ENCODE results near the gene RPGR.
A peak's percentile ranks its signal among the peaks of the same experiment; 100 is the strongest.

The RPGR gene

GRCh38 chrX:38278682-38279081, 48.6 kb downstream of the RPGR start:
- Histone ChIP-seq H3K27ac (no peak overlapping the region), H3K4me2 (no peak overlapping the region), H3K36me3 (peaks cover 0 to 12% (median 0%) of the 10 kb centered on the region in 11 experiments; a peak in 3 of 22 replicates), H3K9ac (no peak overlapping the region), H4K20me1 (no peaks in the 10 kb centered on the region), H3K4me1 (peaks cover 0 to 28% (median 0%) of the 10 kb centered on the region in 10 experiments; a peak in 8 of 20 replicates), H3K9me3 (replicated peaks in 1 of 11) (no peaks in the 10 kb centered on the region), H3K27me3 (no peaks in the 10 kb centered on the region; a peak in 1 of 22 replicates), H3K4me3 (no peak overlapping the region)
- TF ChIP-seq Cebpa-rat (IDR thresholded peaks at IDR 0.05) = no peak

- peaks cover 0 to 28% (median 0%) of the 10 kb centered on the region in 10 experiments; a peak in 8 of 20 replicates for H3K4me1 ChIP-seq
- H3K36me3 ChIP-seq = peaks cover 0 to 12% (median 0%) of the 10 kb centered on the region in 11 experiments; a peak in 3 of 22 replicates
- H3K4me3 ChIP-seq = no peak overlapping the region
- H4K20me1 ChIP-seq = no peaks in the 10 kb centered on the region
- H3K4me2 ChIP-seq = no peak overlapping the region
- H3K9ac ChIP-seq = no peak overlapping the region
- H3K9me3 ChIP-seq (replicated peaks in 1 of 11) = no peaks in the 10 kb centered on the region
- no peaks in the 10 kb centered on the region; a peak in 1 of 22 replicates for H3K27me3 ChIP-seq
- TF ChIP-seq Cebpa-rat (IDR thresholded peaks at IDR 0.05) = no peak
- no peak overlapping the region for H3K27ac ChIP-seq
Observed at GRCh38 chrX:38277802-38278201, 49.5 kb downstream of the RPGR start.

GRCh38 chrX:38277136-38277535, 50.2 kb downstream of the RPGR start:
- no peak overlapping the region for H3K4me3 ChIP-seq
- no peak overlapping the region for H3K27ac ChIP-seq
- no peaks in the 10 kb centered on the region for H4K20me1 ChIP-seq
- H3K27me3 ChIP-seq = no peaks in the 10 kb centered on the region
- no peak overlapping the region for H3K9ac ChIP-seq
- H3K4me1 ChIP-seq = peaks cover 0 to 28% (median 0%) of the 10 kb centered on the region in 10 experiments; a peak in 8 of 20 replicates
- TF ChIP-seq Cebpa-rat (IDR thresholded peaks at IDR 0.05) = no peak
- peak overlapping the region in 2 of 11 experiments; percentile 44 to 46; a peak in 3 of 22 replicates for H3K4me2 ChIP-seq
- H3K9me3 ChIP-seq (replicated peaks in 1 of 11) = no peaks in the 10 kb centered on the region
- peaks cover 0 to 8% (median 0%) of the 10 kb centered on the region in 11 experiments; a peak in 3 of 22 replicates for H3K36me3 ChIP-seq

- peak overlapping the region in 4 of 11 experiments; percentile 42 to 71 (median 54); a peak in 9 of 22 replicates for H3K27ac ChIP-seq
- peaks cover 0 to 34% (median 5%) of the 10 kb centered on the region in 10 experiments; a peak in 14 of 20 replicates for H3K4me1 ChIP-seq
- H4K20me1 ChIP-seq = no peaks in the 10 kb centered on the region
- no peaks in the 10 kb centered on the region for H3K27me3 ChIP-seq
- no peak overlapping the region for H3K9ac ChIP-seq
- H3K9me3 ChIP-seq (replicated peaks in 1 of 11) = no peaks in the 10 kb centered on the region
- no peak overlapping the region for H3K4me3 ChIP-seq
- H3K4me2 ChIP-seq = peak overlapping the region in 6 of 11 experiments; percentile 9 to 60 (median 45); a peak in 10 of 22 replicates
- peaks cover 0 to 7% (median 0%) of the 10 kb centered on the region in 11 experiments; a peak in 2 of 22 replicates for H3K36me3 ChIP-seq
- TF ChIP-seq Cebpa-rat (IDR thresholded peaks at IDR 0.05) = no peak
Observed at GRCh38 chrX:38276089-38276488, 51.2 kb downstream of the RPGR start.

- no peaks in the 10 kb centered on the region for H3K27me3 ChIP-seq
- peak overlapping the region in 5 of 11 experiments; percentile 18 to 71 (median 55); a peak in 9 of 22 replicates for H3K27ac ChIP-seq
- H3K36me3 ChIP-seq = peaks cover 0 to 7% (median 0%) of the 10 kb centered on the region in 11 experiments; a peak in 2 of 22 replicates
- no peak overlapping the region; a peak in 1 of 22 replicates for H3K9ac ChIP-seq
- H3K4me2 ChIP-seq = peak overlapping the region in 6 of 11 experiments; percentile 9 to 60 (median 45); a peak in 10 of 22 replicates
- H3K4me3 ChIP-seq = no peak overlapping the region
- H3K4me1 ChIP-seq = peaks cover 0 to 39% (median 10%) of the 10 kb centered on the region in 10 experiments; a peak in 14 of 20 replicates
- H3K9me3 ChIP-seq (replicated peaks in 1 of 11) = no peaks in the 10 kb centered on the region
- no peak for TF ChIP-seq Cebpa-rat (IDR thresholded peaks at IDR 0.05)
- no peaks in the 10 kb centered on the region for H4K20me1 ChIP-seq
Observed at GRCh38 chrX:38275615-38276014, 51.7 kb downstream of the RPGR start.

GRCh38 chrX:38273453-38273852, 53.9 kb downstream of the RPGR start:
- no peak overlapping the region for H3K9ac ChIP-seq
- TF ChIP-seq Cebpa-rat (IDR thresholded peaks at IDR 0.05) = no peak
- H3K27me3 ChIP-seq = no peaks in the 10 kb centered on the region
- no peak overlapping the region for H3K4me3 ChIP-seq
- H4K20me1 ChIP-seq = no peaks in the 10 kb centered on the region
- no peak overlapping the region for H3K27ac ChIP-seq
- H3K4me1 ChIP-seq = peaks cover 0 to 41% (median 11%) of the 10 kb centered on the region in 10 experiments; a peak in 14 of 20 replicates
- H3K9me3 ChIP-seq (replicated peaks in 1 of 11) = peaks cover 0 to 8% (median 4%) of the 10 kb centered on the region in 11 experiments; a peak in 12 of 22 replicates
- H3K4me2 ChIP-seq = no peak overlapping the region
- H3K36me3 ChIP-seq = peaks cover 0 to 15% (median 0%) of the 10 kb centered on the region in 11 experiments; a peak in 5 of 22 replicates

- Histone ChIP-seq H3K27me3 (no peaks in the 10 kb centered on the region; a peak in 1 of 22 replicates), H3K9ac (no peak overlapping the region), H3K9me3 (replicated peaks in 1 of 11) (peaks cover 0 to 18% (median 12%) of the 10 kb centered on the region in 11 experiments; a peak in 13 of 22 replicates), H3K36me3 (peaks cover 0 to 18% (median 0%) of the 10 kb centered on the region in 11 experiments; a peak in 6 of 22 replicates), H4K20me1 (no peaks in the 10 kb centered on the region), H3K4me2 (peak overlapping the region in 8 of 11 experiments; percentile 2 to 63 (median 40); a peak in 12 of 22 replicates), H3K4me1 (peaks cover 0 to 30% (median 11%) of the 10 kb centered on the region in 10 experiments; a peak in 14 of 20 replicates), H3K27ac (no peak overlapping the region), H3K4me3 (no peak overlapping the region)
- TF ChIP-seq Cebpa-rat (IDR thresholded peaks at IDR 0.05) = no peak
Observed at GRCh38 chrX:38271154-38271716, 56.1 kb downstream of the RPGR start.

GRCh38 chrX:38268011-38268410, 59.3 kb downstream of the RPGR start:
- Histone ChIP-seq H3K4me1 (peaks cover 0 to 13% (median 11%) of the 10 kb centered on the region in 10 experiments; a peak in 14 of 20 replicates), H3K4me3 (no peak overlapping the region), H3K27ac (no peak overlapping the region), H3K27me3 (no peaks in the 10 kb centered on the region; a peak in 1 of 22 replicates), H4K20me1 (no peaks in the 10 kb centered on the region), H3K9me3 (replicated peaks in 1 of 11) (peaks cover 0 to 18% (median 12%) of the 10 kb centered on the region in 11 experiments; a peak in 13 of 22 replicates), H3K4me2 (0 out of 22 replicates have a peak overlapping the region, but pooled peaks of 1 of the 11 experiments have one; percentile 4), H3K36me3 (peaks cover 0 to 15% (median 0%) of the 10 kb centered on the region in 11 experiments; a peak in 5 of 22 replicates), H3K9ac (no peak overlapping the region)
- TF ChIP-seq Cebpa-rat (IDR thresholded peaks at IDR 0.05) = no peak

Measured in BLaER1 treated with 17β-estradiol and CSF1 and Interleukin-3, amounts not matched to agents 10 nM and 100 nM (cell line).